Right lobe of liver (tissue), 4 donors: ENCODE measurements around the gene SULT1C3.

ENCODE experiments used
- POLR2A ChIP-seq: fragments of 450-650 bp; IDR thresholded peaks from one replicate; pipeline ENCODE4 v1.6.1; 2017; ENCODE audit warnings: antibody characterized with exemption, mild to moderate bottlenecking
- TF ChIP-seq, protein P1 (sequence below), 4 donors: fragments of 200-600 bp in 3 of 4; fragments of 450-650 bp in 1 of 4; IDR thresholded peaks; one replicate each; pipeline versions ENCODE4 v1.5.1 to v1.8.0; 2016 to 2022; ENCODE audit warnings: antibody characterized with exemption in 4 of 4, mild to moderate bottlenecking in 2 of 4
- donor health status: DM: no; HTN: no; CAD: no.
- donor health status: DM: no; HTN: no; CAD: no.
- donor health status: DM: no; HTN: yes; CAD: no.

DNA sequence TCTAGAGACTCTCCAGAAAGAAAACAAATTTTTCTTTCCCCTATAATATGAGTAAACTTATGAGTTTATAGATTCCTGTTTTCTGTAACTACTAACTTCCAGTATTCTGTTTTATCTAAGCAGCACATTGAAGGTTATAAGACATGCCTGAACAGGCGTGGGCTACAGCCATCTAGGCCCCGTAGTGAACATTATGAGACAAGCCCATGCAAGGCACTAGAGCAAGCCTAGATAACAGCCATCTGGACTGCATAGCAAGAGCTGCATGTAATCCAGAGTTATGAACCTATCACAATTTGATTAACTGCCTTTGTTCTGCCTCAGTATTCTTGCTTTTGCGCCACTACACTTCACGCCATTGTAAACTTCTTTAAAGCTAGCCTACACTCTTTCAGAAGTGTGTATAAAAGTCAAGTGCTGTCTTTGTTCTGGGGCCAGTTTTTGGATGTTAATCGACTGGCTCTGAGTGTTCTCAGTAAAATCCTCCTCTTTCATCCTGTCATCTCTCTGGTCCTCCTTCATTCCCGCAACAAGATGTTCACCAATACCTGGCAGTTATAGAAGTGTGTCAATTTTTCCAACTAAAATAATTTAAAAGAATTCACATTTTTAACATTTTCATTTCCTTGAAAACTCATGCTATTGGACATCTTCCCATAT is 3.0 kb upstream of the SULT1C3 start:
- TF ChIP-seq POLR2A: no peak
- TF ChIP-seq, protein P1, sequence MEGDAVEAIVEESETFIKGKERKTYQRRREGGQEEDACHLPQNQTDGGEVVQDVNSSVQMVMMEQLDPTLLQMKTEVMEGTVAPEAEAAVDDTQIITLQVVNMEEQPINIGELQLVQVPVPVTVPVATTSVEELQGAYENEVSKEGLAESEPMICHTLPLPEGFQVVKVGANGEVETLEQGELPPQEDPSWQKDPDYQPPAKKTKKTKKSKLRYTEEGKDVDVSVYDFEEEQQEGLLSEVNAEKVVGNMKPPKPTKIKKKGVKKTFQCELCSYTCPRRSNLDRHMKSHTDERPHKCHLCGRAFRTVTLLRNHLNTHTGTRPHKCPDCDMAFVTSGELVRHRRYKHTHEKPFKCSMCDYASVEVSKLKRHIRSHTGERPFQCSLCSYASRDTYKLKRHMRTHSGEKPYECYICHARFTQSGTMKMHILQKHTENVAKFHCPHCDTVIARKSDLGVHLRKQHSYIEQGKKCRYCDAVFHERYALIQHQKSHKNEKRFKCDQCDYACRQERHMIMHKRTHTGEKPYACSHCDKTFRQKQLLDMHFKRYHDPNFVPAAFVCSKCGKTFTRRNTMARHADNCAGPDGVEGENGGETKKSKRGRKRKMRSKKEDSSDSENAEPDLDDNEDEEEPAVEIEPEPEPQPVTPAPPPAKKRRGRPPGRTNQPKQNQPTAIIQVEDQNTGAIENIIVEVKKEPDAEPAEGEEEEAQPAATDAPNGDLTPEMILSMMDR (IDR thresholded peaks at IDR 0.05): no peak
